Osteoblast (primary cell): ENCODE data around the gene UBXN10. TPM values are rescaled to one million over a fixed set of nuclear protein-coding genes. Genes with fewer than 3 reads are reported as not detected.

Experiments used
- DNase-seq: peaks from one replicate; pipeline ENCODE4 v3.0.0; 2011; ENCODE audit warnings: low spot score, mixed read lengths; ENCODE audit not compliant: insufficient read length; ENCODE audit errors: missing footprints
- H2AFZ ChIP-seq: 2 replicates; pipeline ENCODE4 v1.6.0; 2011; ENCODE audit warnings: mild to moderate bottlenecking, low read length
- H3K27ac ChIP-seq: 2 replicates; pipeline ENCODE4 v1.5.1; 2011; ENCODE audit warnings: mild to moderate bottlenecking, low read depth, low read length, moderate library complexity
- H3K27me3 ChIP-seq: 2 replicates; pipeline ENCODE4 v1.6.0; 2012; ENCODE audit warnings: mild to moderate bottlenecking, control low read depth, inconsistent platforms, low read length, moderate library complexity; ENCODE audit not compliant: insufficient read depth
- H3K36me3 ChIP-seq: 2 replicates; pipeline ENCODE4 v1.5.1; 2011; ENCODE audit warnings: mild to moderate bottlenecking, low read length, control low read depth, moderate library complexity; ENCODE audit not compliant: insufficient read depth
- H3K4me1 ChIP-seq: 2 replicates; pipeline ENCODE4 v1.5.1; 2011; ENCODE audit warnings: mild to moderate bottlenecking, low read length, control low read depth, moderate library complexity; ENCODE audit not compliant: insufficient read depth
- H3K4me2 ChIP-seq: 2 replicates; pipeline ENCODE4 v1.6.0; 2011; ENCODE audit warnings: mild to moderate bottlenecking, low read length; ENCODE audit not compliant: insufficient read depth
- H3K4me3 ChIP-seq: fragments of 200-600 bp; sonication (generic); 3 replicates; pipeline ENCODE4 v1.5.1; 2012; ENCODE audit warnings: mild to moderate bottlenecking, low read length, inconsistent platforms; ENCODE audit not compliant: insufficient read depth
- H3K79me2 ChIP-seq: 2 replicates; pipeline ENCODE4 v1.6.0; 2012; ENCODE audit warnings: mild to moderate bottlenecking, low read length, control low read depth, inconsistent platforms; ENCODE audit not compliant: insufficient read depth
- H3K9me3 ChIP-seq: 2 replicates; pipeline ENCODE4 v1.5.1; 2011; ENCODE audit warnings: low read depth, low read length, control low read depth
- H4K20me1 ChIP-seq: 2 replicates; pipeline ENCODE4 v1.6.0; 2012; ENCODE audit warnings: mild to moderate bottlenecking, low read length, control low read depth; ENCODE audit not compliant: insufficient read depth
- CTCF ChIP-seq: IDR thresholded peaks from 2 replicates; pipeline ENCODE4 v1.5.1; 2011; ENCODE audit warnings: mild to moderate bottlenecking, low read depth, low read length, moderate library complexity; ENCODE audit errors: extremely low read depth
- total RNA-seq: library from RNA; depleted of rRNA; stranded (reverse); fragments of >200 nt; gene quantifications from 2 replicates; pipeline ENCODE4 v1.2.3, GENCODE V29; 2012

Gene UBXN10
- total RNA-seq, 1 donor, result under 0.01 TPM

- H3K36me3 ChIP-seq, result no peaks in the 10 kb centered on the region
- H3K4me1 ChIP-seq, result peaks cover 2% of the 10 kb centered on the region
- no peaks in the 10 kb centered on the region for H4K20me1 ChIP-seq
- no peak overlapping the region for H3K4me2 ChIP-seq
- peaks cover 10% of the 10 kb centered on the region for H3K27me3 ChIP-seq
- TF ChIP-seq CTCF, result no peak
- H3K27ac ChIP-seq, result no peak overlapping the region
- DNase-seq, result no peak
- no peaks in the 10 kb centered on the region for H3K9me3 ChIP-seq
- H3K4me3 ChIP-seq, result no peak overlapping the region
- no peaks in the 10 kb centered on the region for H3K79me2 ChIP-seq
- H2AFZ ChIP-seq, result no peak overlapping the region
These were observed 18.8 kb upstream of the UBXN10 start for GRCh38 chr1:20167126-20167525.

DNA sequence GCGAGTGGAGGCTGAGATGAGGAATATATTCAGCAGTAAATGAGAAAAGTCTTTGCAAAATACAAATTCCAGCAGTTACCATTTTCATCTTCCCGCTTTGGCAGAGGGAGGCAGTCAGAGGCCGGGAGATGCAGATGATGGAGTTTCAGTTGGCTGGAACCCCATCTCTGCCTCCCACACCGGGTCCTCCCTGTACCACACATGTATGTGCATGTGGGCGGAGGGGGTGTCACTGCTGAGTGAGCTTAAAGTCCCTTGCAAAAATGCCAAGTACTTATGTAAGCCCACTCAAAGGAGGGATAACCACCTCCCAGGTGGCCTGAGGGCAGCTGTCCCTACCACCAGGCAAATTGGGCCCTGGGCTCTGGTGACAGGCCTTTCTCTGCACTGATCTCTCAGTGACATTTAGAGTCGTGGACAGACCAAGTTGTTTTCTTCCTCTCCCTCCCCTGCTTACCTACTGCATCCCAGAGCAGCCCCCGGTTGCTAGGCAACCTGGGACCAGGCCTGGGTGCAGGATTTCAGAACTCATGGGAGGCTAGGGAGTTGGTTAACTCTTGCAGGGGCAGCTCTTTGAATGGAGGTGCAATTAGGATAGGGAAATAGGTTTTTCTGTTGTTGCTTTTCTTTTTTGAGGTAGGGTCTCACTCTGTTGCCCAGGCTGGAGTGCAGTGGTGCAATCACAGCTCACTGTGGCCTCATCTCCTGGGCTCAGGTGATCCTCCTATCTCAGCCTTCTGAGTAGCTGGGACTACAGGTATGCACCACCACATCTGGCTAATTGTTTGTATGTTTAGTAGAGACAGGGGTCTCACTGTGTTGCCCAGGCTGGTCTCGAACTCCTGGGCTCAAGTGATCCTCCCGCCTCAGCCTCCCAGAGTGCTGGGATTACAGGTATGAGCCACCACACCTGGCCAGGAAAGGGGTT lies 17.1 kb upstream of the UBXN10 start:
- Histone ChIP-seq H3K36me3 (no peaks in the 10 kb centered on the region), H2AFZ (no peak overlapping the region), H3K4me2 (no peak overlapping the region), H3K79me2 (no peaks in the 10 kb centered on the region), H3K27me3 (peaks cover 6% of the 10 kb centered on the region), H3K27ac (no peak overlapping the region), H3K4me1 (peaks cover 2% of the 10 kb centered on the region), H3K9me3 (no peaks in the 10 kb centered on the region), H3K4me3 (no peak overlapping the region), H4K20me1 (no peaks in the 10 kb centered on the region)
- no peak for TF ChIP-seq CTCF
- no peak for DNase-seq

DNA sequence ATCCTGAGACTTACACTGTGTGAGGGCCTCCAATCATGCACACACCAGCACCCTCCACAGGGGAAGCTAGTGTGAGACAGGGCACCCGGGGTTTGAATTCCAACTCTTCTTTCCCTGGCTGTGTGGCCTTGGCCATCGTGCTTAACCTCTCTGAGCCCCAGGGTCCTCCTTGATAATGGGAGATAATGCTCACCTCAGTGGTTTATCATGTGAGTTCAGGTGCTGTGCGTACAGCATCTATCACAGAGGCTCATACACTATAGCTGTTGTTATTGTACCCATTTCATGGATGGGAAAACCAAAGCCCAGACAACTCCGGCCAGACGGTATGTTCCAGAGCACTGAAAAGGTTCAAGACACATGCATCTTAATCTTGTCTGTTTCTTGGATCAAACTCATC lies 16.0 kb upstream of the UBXN10 start:
- Histone ChIP-seq H3K4me3 (no peak overlapping the region), H3K27ac (no peak overlapping the region), H3K9me3 (no peaks in the 10 kb centered on the region), H3K4me2 (no peak overlapping the region), H2AFZ (no peak overlapping the region), H3K4me1 (no peaks in the 10 kb centered on the region), H4K20me1 (no peaks in the 10 kb centered on the region), H3K79me2 (no peaks in the 10 kb centered on the region), H3K36me3 (no peaks in the 10 kb centered on the region), H3K27me3 (peaks cover 6% of the 10 kb centered on the region)
- no peak for DNase-seq
- TF ChIP-seq CTCF, result no peak

GRCh38 chr1:20172033-20172590 lies 13.8 kb upstream of the UBXN10 start:
- peaks cover 12% of the 10 kb centered on the region for H3K27me3 ChIP-seq
- no peaks in the 10 kb centered on the region for H3K36me3 ChIP-seq
- no peaks in the 10 kb centered on the region for H3K79me2 ChIP-seq
- no peak overlapping the region for H3K4me2 ChIP-seq
- no peaks in the 10 kb centered on the region for H3K4me1 ChIP-seq
- H3K4me3 ChIP-seq, result no peak overlapping the region
- no peak for DNase-seq
- TF ChIP-seq CTCF, result no peak
- no peaks in the 10 kb centered on the region for H4K20me1 ChIP-seq
- H3K9me3 ChIP-seq, result no peaks in the 10 kb centered on the region
- no peak overlapping the region for H3K27ac ChIP-seq
- no peak overlapping the region for H2AFZ ChIP-seq
